GM19452 (cell line): ENCODE measurements around the gene ASGR1.
A peak's percentile ranks its signal among the peaks of the same experiment; 100 is the strongest.

ENCODE experiments used
- ATAC-seq: cut with Tn5 transposase; IDR thresholded peaks from one replicate; pipeline ENCODE4 v1.9.1; 2021; ENCODE audit not compliant: unreplicated experiment

The ASGR1 gene

GRCh38 chr17:7216242-7217112 is 37.3 kb upstream of the ASGR1 start:
- ATAC-seq = no peak

DNA sequence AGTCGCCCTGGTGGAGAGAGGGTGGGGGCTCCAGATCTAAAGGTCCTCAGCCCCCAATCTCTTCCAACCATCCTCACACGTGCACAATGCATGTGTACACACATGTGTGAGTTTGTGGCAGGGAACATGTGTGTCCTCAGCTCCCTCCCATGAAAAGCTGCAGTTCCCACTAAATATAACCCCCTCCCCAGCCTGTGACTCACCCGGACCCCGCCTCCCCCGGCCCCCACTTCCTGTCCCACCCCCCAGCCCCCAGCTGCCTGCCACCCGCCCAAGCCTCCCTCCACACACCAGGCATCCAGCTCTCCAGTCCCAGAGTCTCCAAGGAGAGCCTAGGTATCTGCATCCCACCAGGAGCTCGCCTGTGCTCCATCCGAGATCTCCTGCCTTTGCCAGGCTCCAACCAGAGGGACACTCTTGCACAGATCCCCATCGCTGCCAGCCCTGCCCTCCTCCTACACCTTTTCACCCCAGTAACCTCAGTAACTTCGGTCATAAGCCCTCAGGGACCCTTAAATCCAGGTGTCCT is 36.5 kb upstream of the ASGR1 start:
- no peak for ATAC-seq

GRCh38 chr17:7215136-7215638 is 36.0 kb upstream of the ASGR1 start:
- ATAC-seq = no peak

- ATAC-seq = peak; percentile 73
Measured at GRCh38 chr17:7214300-7215135, 35.3 kb upstream of the ASGR1 start.

- ATAC-seq = no peak
Measured at GRCh38 chr17:7213895-7214299, 34.7 kb upstream of the ASGR1 start.

GRCh38 chr17:7211491-7212273 is 32.5 kb upstream of the ASGR1 start:
- ATAC-seq = no peak

DNA sequence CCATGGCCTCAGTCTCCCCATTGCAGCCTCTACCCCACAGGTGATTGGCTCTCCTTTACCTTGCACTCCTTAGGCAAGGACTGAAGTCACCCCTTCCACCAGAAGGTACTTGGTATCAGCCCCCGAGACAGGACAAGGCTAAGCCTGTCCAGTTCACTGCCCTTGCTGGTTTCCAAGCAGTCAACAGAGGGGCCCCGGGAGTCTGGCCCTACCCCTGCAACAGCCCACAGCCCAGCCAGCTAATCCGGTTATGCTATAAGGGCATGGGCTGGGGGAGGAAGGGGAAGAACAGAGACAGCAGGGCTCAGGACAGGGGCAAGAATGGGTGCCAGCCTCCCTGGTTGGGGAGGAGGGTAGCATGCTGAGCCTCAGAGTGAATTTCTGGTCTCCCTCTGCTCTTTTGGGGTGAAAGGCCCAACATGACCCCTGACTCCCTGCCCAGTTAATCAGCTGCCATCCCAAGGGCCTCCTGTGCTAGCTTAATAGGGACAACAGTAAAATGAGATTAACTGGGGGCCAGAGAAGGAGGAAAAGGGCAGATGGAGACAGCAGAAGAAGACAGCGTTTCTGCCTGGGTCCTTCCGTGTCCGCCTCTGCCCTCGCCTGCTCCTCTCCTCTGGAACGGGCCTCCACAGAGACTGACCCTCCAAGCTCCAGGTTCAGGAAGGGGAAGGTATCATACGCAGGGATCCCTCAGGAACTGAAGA is 29.7 kb upstream of the ASGR1 start:
- no peak for ATAC-seq

- no peak for ATAC-seq
Measured at GRCh38 chr17:7208027-7208571, 28.9 kb upstream of the ASGR1 start.

DNA sequence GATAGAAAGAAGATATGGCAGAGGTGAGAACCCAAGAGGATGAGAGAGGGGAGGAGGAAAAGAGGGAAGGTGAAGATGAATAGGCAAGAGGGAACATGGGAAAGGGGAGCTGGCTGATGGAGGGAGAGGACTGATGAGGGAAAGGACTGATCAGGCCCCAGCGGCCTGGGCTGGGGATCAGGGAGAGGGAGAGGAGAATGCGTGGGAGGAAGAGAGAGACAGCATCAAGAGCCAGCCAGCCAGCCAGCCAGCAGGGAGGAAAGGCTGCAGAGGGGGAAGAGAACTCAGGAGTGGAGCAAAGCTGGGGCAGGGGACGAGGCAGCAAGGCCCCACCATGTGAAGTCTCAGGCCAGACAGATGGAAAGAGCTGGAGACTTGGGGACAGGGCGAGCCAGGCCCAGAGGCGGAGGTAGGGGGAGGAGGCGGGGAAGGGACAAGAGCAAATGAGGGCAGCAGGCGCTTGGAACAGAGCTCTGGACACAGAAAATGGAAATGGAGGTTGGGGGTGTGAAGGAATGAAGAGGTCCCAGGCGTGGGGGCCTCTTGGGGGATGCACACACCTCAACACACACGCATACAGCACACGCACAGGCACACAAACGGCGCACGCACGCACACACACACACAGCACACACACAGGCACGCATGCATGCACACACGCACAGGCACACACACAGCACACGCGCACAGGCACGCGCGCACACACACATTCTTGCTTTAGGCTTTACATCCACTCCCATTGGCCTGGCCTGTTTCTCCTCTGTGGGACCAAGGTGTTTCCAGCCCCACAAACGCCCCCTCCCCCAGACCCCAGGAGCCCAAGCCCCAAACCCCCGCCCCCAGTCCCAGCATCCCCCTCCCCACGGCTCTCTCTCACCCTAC is 28.2 kb upstream of the ASGR1 start:
- no peak for ATAC-seq

DNA sequence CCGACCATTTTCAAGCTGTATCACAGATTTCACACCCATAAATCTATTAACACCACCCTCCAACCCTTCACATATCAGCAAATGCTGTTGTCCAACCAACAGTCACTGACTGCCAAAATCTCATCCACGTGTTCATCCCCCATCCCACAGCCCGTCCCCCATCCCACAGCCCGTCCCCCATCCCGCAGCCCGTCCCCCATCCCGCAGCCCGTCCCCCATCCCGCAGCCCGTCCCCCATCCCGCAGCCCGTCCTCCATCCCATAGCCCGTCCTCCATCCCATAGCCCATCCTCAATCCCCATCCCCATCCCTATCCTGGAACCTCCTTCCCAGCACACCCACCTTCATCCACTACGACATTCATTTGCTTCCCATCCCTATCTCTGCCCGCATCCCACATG is 26.4 kb upstream of the ASGR1 start:
- ATAC-seq = no peak

GRCh38 chr17:7204828-7205461 is 25.8 kb upstream of the ASGR1 start:
- ATAC-seq = peak; percentile 80

- no peak for ATAC-seq
Measured at GRCh38 chr17:7204336-7204735, 25.2 kb upstream of the ASGR1 start.

- no peak for ATAC-seq
Measured at GRCh38 chr17:7203391-7203790, 24.2 kb upstream of the ASGR1 start.

GRCh38 chr17:7196651-7197401 is 17.7 kb upstream of the ASGR1 start:
- ATAC-seq = no peak

DNA sequence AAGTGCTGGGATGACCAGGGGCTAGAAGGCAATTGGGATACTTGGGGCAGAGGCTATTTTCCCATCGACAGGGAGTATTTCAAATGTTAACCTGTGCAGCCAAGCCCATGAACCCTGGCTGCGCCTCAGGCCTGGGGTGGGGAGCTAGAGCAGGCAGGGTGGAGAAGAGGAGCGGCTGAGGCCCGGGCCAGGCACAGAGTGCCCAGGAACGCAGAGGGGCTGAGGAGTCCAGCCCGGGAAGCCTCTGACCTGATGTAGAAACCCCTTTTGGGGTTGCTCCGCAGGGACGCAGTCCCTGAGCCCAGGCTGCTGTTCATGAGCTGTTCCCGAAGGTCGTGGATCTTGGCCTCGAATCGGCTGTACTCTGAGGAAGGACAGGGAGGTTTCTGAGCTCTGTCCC is 16.8 kb upstream of the ASGR1 start:
- no peak for ATAC-seq

GRCh38 chr17:7192271-7192937 is 13.2 kb upstream of the ASGR1 start:
- no peak for ATAC-seq

DNA sequence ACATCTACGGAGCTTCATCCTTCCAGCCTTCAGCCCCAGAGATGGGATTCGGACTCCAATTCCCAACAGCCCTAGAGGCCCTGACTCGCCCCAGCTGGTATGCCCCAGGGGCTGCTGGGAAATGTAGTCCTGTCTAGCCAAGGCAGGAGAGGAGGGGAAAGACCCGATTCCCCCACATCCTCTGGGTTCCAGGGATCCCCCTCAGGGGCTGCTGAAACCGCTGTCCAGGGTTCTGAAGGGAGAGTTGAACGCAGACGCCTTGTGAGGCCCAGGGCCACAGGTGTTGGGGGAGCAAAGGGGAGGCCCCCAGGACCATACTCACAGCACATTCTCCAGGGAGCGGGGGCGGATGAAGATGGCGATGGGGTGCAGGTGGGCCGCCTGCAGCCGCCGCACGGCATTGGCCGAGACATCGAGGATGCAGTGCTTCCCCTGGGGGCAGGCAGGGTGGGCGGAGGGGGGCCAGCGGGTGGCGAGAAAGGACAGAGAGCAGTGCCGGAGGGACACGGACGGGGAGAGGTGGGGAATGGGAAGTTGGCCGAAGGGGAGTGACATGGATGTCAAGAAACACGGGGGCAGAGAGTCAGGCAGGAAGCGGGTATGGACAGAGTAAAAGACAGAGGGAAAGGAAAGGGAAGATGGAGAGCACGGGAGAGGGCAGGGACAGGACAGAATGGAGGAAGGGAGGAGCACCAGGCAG is 12.6 kb upstream of the ASGR1 start:
- no peak for ATAC-seq
